HG03064 (cell line): ENCODE data around the gene DUSP1.

Experiments
- ATAC-seq: cut with Tn5 transposase; IDR thresholded peaks from one replicate; pipeline ENCODE4 v1.9.1; 2021; ENCODE audit warnings: low read depth; ENCODE audit not compliant: unreplicated experiment

The DUSP1 gene

DNA sequence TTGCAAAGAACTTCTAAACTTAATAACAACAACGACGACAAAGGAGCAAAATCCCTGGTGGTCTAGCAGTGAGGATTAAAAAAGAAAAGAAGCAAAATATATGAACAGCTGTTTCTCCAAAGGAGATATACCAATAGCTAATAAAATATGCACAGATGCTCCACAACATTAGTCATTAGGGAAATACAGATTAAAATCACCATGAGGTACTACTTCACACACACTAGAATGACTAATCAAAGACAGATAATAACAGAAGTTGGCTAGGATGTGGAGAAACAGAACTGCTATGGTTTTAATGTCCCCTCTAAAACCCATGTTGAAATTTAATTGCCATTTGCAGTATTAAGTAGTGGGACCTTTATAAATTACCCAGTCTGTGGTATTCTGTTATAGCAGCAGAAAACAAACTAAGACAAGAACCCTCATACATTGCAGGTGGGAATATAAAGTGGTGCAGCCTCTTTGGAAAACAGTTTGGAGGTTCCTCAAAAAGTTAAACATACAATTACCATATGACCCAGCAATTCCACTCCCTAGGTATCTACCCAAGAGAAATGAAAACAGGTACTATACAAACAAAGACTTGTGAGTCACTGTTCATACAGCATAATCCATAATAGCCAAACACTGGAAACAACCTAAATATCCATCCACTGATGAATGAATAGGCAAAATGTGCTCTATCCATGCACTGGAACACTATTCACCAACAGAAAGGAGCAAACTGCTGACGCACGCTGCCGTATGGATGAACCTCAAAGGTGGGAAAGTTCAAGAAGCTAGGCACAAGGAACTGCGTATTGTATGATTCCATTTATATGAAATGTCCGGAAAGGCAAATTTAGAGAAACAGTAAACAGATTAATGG, 11.4 kb upstream of the DUSP1 start:
- no peak for ATAC-seq

- ATAC-seq, result no peak
These were observed 8.8 kb upstream of the DUSP1 start for GRCh38 chr5:172779691-172780341.

DNA sequence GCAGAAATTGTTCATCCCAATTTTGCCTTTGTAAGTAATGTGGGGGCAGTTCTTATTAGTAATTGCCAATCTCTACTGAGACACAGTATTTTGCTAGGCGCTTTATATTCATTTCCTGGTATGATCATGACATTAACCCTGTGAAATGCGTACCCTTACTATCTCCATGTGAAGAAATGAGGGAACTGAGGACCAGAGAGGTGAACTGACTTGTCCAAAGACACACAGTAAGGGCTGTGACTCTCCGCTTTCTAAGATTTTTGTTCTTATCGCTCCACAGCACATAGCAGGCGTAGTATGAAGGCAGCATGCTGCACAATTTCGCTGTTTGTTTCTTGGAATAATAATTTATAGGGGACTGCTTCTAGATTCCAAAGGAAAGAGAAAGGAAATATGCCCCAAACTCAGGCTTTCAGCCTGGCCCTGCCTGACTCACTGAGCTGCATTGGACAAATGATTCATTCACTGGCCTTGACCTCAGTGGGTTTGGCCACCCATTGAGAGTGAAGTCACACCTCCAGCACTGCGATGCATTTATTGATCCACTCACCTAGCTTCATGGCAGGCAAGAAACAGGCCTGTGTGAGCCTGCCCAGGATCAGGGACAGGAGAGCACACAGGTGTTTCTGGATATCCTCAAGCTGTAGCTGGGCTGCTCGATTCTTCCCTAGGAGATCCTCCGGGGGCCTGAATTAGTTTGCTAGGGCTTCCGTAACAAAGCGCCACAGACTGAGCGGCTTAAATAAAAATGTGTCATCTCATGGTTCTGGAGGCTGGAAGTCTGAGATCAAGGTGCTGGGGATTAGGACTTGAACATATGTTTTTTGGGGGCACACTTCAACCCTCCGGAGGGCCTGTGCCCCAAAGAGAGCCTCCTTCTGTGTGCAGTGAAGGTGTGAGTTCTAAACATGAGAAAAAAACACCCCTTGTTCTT, 7.2 kb upstream of the DUSP1 start:
- peak; percentile 20 for ATAC-seq

GRCh38 chr5:172776235-172776594, 5.2 kb upstream of the DUSP1 start:
- no peak for ATAC-seq

DNA sequence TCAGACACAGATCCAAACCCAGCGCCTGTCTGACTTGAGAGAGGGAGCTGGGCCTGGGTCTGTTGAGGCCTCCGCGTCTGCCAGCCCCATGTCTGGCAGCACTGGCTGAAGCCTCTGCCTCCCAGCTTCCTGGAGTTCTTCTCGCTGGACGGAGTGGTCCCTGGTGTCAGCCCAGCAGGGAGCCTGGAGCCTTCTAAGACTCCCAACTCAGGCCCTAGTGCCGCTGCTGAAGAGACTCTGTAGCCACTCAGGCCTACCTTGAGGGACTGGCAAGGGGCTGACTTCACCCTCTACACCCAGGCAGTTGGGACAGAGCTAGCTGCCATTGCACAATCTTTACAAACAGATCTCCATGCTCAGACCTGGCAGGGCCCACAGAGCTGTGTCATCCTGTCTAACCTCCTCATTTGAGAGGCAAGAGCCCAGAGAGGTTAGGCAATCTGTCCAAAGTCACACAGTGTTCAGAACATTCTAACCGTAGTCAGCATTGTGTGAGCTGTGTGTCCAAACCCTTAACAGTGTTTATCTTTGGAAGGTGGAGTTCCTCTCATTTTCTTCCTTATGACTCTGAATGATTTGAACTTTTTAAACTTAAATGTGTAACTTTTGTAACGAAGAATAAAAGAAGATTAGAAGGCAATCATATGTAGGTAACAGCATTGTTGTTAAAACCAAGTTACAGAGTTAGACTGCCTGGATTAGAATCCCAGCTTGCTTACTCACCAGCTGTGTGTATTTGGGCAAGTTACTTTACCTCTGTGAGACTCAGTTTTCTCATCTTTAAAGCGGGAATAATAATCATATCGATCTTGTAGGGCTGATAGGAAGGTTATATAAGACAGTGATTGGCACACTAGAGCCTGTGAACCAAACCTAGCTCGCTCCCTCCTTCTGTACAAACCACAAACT, 4.6 kb upstream of the DUSP1 start:
- ATAC-seq, result no peak

DNA sequence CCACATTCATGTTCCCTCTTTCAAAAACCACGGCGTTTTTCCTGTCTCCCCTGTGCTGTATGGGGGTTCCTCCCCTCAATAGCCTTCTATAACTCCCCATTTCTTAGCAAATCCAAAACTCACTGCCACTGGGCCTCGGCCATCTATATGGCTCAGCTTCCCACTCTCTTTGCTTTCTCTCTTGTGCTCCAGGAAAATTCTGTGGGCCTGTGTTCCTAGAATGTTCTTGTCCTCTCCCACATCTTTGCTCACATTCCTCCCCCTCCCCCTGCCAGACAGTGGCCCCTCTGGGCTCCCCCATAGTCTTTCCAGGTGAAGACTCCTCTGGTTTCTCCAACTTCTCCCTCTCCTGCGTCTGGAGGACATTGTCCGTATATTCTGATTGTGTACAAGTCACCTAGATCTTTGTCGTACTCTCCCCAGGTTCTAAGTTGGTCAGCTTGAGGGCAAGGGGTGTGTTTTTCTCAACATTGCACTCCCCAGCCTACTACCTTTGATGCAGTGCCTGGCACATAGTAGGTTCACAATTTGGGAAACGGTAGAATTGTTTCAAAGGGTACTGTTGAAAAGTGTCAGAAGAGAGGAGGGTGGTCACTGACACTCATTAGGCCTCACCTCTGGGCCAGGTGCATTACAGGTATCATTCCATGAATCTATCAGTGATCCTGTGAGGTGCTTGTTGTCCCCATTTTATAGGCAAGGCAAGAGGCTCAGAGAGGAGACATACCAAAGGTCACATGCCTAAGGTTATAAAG, 3.7 kb upstream of the DUSP1 start:
- ATAC-seq, result no peak

- ATAC-seq, result no peak
These were observed 2.8 kb upstream of the DUSP1 start for GRCh38 chr5:172773481-172774469.

DNA sequence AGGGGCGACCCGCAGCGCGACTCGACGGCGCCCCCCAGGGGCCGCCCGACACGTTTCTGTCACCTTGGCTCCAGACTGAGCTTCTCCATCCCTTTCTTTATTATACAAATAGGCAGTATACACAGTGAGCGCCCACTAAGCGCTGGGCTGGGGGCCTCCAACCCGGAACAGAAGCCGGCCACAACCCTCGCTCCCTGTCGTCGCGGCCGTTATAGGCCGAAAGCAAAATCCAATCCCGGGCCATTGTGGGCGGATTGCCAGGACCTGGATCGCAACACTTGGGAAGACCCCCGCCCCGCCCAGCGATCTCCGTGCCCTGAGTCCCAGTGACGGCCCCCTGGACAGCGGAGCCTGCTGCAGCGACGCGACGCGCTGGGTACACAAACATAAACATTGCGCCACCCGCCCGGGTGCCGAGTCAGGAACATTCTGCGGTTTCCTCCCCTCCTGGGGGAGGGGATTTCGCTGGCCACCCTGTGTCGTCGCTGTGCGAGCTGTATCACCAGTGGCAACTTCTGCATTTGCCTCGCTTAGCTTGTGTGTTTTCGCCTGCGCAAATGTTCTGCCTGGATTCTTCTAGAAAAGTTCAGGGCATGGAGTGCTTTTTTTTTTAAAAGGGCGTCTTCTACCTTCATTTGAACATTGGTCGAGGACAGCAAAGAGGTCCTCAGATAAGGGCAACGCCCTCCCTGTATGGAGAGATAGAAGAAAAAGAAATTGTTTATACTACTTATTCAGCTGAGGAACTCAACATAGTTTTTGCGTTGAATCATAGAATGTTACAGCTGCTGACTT, 1.3 kb upstream of the DUSP1 start:
- ATAC-seq, result peak; percentile 33

- ATAC-seq, result no peak
These were observed 580 bp upstream of the DUSP1 start for GRCh38 chr5:172771439-172772111.

DNA sequence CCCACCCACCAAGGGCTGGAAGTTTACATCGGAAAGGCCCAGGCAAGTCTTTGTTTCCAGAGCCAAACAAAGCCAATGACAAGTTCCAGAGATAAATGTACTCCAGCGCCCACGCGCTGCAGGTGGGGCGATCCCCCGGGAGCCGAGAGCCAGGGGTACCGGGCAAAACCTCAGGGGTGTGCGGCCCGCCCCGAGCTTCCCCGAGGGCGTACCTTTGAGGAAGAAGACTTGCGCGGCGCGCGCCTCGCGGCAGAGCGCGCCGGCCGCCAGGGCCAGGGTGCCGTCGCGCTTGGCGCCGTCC, 671 bp downstream of the DUSP1 start:
- ATAC-seq, result no peak

DNA sequence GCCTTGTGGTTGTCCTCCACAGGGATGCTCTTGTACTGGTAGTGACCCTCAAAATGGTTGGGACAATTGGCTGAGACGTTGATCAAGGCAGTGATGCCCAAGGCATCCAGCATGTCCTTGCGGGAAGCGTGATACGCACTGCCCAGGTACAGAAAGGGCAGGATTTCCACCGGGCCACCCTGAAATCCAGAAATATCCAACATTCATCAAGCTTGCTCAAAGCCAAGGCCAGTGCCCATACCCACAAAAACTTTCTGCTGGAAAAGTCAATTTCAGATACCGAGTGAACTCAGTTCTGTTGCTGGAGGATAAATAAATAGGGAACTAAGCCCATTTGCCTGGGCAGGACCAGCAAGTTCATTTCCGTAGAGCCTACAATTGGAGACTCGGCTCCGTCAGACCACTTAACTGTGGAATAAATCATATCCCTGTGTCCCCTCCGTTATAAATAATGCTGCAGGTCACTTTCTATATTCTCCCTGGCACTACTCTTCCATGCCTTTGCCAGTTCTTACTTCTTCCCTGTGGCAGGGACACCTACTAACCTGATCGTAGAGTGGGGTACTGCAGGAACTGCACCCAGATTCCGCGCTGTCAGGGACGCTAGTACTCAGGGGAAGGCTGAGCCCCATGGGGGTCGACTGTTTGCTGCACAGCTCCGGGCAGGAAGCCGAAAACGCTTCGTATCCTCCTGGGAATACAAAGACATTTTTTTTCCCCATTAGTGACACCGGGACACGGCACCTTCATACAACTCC, 1.2 kb downstream of the DUSP1 start:
- ATAC-seq, result no peak

- no peak for ATAC-seq
These were observed 1.7 kb downstream of the DUSP1 start for GRCh38 chr5:172769342-172769615.

GRCh38 chr5:172768573-172769341, 2.2 kb downstream of the DUSP1 start:
- ATAC-seq, result no peak

DNA sequence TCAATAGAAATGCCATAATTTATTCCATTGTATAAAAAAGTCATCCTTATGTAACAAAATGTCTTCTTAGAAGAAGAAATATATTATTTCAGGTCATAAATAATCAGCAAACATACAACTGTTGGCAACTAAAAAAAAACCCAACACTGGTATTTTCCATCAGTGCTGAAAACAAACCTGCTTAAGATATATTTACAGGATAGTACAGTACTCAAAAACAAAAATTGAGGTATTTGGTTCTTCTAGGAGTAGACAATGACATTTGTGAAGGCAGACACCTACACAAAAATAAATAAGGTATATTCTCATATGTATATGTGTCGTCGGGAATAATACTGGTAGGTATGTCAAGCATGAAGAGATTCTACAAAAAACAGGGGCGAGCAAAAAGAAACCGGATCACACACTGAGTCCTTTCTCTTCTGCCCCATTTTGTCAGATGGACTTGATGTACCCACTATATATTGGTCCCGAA, 2.9 kb downstream of the DUSP1 start:
- ATAC-seq, result no peak

DNA sequence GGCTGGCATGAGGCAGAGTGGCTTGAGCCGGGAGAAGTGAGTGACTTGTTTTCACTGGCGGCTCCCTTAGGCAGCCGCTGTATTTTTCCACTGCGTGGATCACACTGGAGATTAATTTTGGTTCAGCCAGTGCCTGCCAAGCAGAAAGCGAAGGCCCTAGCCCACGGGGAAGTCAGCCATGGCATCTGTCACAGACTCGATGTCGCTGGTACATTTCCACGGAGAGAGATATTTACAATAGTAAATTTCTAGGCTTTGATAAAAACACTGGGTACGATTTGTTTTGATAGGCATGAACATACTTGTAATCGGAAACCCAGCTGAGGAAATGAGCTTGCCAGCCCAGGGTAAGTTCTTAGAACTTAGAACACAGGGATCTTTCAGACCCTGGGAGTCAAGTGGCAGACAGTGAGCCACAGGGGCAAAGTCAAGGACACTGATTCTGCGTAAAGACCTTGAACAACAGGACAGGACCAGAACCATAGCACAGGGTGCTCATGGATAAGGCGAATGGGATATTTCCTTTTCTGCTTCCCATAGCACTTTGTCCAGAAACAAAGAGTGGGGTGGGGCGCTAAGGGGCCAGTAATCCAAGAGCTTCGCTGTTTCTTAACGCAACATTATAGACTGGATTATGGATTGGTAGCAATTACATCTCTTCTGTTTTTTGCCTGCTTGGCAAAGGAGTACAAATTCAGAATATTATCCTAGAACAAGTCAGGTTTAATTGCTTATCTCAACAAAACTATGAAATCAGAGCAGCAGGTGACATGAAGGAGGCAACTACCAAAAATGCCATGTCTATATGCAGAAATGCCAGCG, 4.5 kb downstream of the DUSP1 start:
- ATAC-seq, result no peak
